ENCODE results near the gene RAD52.

The RAD52 gene

GRCh38 chr12:949453-950191 lies at the start of gene RAD52:
Gene RAD52 (minus strand): TSS chr12:949694. CDS start chr12:933058, 16,636 bp downstream.
- DNase-seq: peak; percentile 99

GRCh38 chr12:998020-998874 lies 48.8 kb upstream of the RAD52 start:
- DNase-seq: no peak

GRCh38 chr12:997505-997904 lies 48.0 kb upstream of the RAD52 start:
- no peak for DNase-seq

DNA sequence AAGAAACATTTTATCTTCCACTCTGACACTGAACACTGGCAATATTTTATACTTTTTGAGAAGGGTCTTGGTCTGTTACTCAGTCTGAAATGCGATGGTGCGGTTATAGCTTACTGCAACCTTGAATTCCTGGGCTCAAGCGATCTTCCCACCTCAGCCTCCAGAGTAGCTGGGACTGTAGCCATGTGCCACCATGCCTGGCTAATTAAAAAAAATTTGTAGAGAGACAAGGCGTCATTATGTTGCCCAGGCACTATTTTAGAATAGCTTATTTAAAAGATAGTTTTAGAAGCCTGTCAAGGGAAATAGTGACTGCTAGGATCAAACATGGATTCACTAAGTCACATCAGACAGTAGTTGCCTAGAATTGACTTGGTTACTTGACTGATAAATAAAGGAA lies 47.4 kb upstream of the RAD52 start:
- DNase-seq: no peak

- no peak for DNase-seq
Observed at GRCh38 chr12:992647-993046, 43.2 kb upstream of the RAD52 start.

GRCh38 chr12:991350-992333 lies 42.1 kb upstream of the RAD52 start:
- DNase-seq: no peak

DNA sequence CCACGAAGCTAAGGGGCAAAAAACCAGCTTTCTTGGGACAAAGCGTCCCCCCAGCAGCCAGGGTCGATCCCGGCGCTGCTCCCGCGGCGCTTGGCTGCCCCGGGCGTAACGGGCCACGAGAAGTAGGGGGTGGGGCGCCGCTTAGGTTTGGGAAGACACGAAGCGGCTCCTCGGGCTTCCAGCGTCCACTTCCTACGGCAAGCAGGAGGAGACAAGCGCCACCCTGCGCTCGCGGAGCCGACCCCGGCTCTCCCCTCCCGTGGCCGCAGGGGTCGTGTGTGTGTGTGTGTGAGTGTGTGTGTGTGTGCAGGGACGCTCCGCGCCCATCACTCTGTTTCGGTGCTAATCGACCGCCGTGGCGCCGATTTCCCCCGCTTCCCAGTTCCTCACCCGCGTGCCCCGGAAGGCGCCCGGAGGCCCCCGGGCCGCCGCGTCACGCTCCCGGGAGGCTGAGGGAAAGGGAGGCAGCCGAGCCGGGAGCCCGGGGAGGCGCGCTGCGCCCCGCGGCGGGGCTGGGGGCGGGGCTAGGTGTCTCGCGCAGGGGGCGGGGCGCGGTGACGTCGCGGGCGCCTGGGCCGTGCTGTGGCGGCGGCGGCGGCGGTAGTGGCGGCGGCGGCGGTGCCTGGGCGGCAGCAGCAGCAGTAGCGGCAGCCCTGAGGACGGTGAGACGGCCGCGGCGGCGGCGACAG lies 41.3 kb upstream of the RAD52 start, which contains the start of gene ERC1:
ERC1 (plus strand) TSS at position 563 of the 689 bp plus-strand sequence. CDS start 36,681 bp downstream, outside the sequence.
- peak; percentile 89 for DNase-seq

- DNase-seq: no peak
Observed at GRCh38 chr12:989751-990660, 40.5 kb upstream of the RAD52 start.

DNA sequence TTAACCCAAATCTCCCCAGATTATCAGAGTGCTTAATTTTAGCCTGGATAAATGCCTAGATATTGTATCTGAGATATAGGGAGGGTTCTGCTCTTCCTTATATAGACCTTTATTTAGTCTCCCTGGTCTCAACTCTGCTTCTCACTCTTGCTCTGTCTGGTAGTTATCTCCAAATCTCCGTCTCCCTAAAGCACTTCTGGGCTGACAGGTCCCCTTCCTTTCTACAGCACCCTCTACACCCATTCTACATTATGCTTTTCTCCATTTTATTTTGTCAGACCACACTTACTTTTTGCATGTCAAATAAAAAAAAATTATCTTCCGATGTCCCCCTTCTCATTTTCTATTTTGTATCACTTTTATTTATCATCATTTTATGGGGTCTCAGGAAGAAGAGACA lies 39.6 kb upstream of the RAD52 start:
- DNase-seq: no peak

DNA sequence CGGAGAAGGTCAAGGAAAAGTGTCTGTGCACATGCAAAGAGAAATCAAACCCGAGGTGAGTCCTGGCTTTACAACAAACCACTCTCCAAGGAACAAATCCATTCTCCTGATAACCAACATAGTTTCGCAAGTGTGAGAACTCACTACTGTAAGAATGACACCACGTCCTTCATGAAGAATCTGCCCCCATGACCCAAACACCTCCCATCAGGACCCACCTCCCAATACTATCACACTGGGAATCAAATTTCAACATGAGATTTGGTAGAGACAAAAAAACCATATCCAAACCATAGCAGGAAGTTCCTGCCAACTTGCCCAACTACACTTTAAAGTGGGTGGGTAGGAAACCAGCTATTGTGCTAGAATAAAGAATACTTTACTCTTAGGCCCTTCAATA lies 39.2 kb upstream of the RAD52 start:
- no peak for DNase-seq

GRCh38 chr12:981961-982360 lies 32.5 kb upstream of the RAD52 start:
- DNase-seq: no peak

GRCh38 chr12:981176-981828 lies 31.8 kb upstream of the RAD52 start:
- no peak for DNase-seq

- DNase-seq: no peak
Observed at GRCh38 chr12:979349-979748, 29.9 kb upstream of the RAD52 start.

DNA sequence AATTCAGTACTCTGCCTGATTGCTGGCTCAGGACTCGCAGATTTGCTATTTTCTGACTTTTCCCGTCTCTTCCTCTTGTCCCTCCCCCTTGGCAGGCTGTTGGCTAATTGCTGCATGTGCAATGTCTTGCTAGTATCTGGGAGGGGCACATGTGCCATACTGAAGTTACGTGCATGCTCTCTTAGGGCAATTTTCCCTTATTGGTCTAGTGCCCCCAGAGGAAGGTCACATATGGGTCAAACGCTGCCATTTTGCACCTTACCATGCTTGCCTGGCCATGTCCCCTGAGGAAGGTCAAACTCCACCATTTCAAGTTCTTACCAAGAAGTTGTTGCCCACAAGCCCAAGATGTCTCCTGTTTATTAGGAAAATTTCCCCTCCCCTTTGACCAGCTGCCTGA lies 27.7 kb upstream of the RAD52 start:
- DNase-seq: no peak

DNA sequence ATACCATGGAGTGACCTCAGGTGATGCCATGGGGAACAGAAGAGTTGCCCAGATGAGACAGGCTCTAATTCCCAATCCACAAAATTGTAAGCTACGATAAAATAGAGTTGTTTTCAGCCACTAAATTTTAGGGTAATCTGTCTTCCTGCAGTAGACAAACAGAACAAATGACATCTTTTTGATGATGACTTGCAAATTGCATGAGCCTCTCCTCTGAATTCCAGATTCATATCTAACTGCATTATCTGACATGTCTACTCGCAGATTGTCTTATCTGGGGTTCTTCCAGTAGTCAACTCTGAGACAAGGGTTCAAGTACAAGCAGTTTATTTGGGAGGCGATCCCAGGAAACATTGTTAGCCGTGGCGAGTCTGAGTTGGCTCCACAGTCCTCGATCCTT lies 27.1 kb upstream of the RAD52 start:
- no peak for DNase-seq

GRCh38 chr12:974271-974862 lies 24.9 kb upstream of the RAD52 start:
- no peak for DNase-seq

GRCh38 chr12:971991-972390 lies 22.5 kb upstream of the RAD52 start:
- DNase-seq: no peak

DNA sequence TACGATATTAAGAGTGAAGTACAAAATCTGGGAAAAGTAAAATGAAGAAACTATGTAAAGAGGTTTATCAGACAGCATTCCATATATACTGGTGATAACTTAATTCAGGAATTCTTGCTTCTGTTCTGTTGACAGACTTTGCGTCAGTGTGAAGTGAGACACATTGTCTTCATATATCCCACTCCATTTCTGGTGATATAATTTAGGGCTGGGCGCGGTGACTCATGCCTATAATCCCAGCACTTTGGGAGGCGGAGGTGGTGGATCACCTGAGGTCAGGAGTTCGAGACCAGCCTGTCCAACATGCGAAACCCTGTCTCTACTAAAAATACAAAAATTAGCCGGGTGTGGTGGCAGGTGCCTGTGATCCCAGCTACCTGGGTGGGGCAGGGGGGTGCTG lies 20.3 kb upstream of the RAD52 start:
- DNase-seq: no peak

GRCh38 chr12:968545-968944 lies 19.1 kb upstream of the RAD52 start:
- DNase-seq: no peak

DNA sequence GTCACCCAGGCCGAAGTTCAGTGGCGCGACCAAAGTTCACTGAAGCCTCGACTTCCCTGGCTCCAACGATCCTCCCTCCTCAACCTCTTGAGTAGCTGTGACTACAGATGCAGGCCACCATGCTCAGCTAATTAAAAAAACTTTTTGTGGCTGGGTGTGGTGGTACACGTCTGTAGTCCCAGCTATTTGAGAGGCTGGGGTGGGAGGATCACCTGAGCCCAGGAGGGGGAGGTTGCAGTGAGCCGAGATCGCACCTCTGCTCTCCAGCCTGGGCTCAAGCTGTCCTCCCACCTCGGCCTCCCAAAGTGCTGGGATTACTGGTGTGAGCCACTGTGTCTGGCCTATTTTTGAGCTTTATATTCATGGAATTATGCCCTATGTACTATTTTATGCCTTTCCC lies 18.1 kb upstream of the RAD52 start:
- no peak for DNase-seq

All from GDM1 (cell line).